Pancreas (tissue), 10 donors: ENCODE data around the gene SCN5A. TPM values are rescaled to one million over a fixed set of nuclear protein-coding genes. Genes with fewer than 3 reads are reported as not detected.

ENCODE experiments used
- ATAC-seq, 4 donors: fragments of 200-7000 bp; cut with Tn5 transposase; one replicate each; pipeline versions ENCODE4 v1.8.0 to v1.9.1; 2020; ENCODE audit warnings: mild to moderate bottlenecking in 4 of 4, moderate library complexity in 4 of 4
- DNase-seq, 6 donors: peaks; one replicate each; pipeline ENCODE4 v3.0.0-alpha.2; 2020
- FAIRE-seq: peaks from 2 replicates; lab custom pipeline; 2012; peaks lifted over from hg19 to GRCh38; lab: Jason Lieb, UNC
- H3K27ac ChIP-seq, 4 donors: fragments of 200-600 bp; sonication (generic); 1 replicate in 3 of 4; 2 replicates in 1 of 4; pipeline versions ENCODE4 v1.5.0 to v1.8.0; 2020
- H3K27me3 ChIP-seq, 4 donors: fragments of 200-600 bp; one replicate each; pipeline ENCODE4 v1.8.0; 2021
- H3K36me3 ChIP-seq, 3 donors: fragments of 200-600 bp; sonication (generic) in 1 of 3; one replicate each; pipeline versions ENCODE4 v1.5.0 to v1.8.0; 2020 to 2021
- H3K4me1 ChIP-seq, 3 donors: fragments of 200-600 bp; one replicate each; pipeline ENCODE4 v1.8.0; 2021
- H3K4me3 ChIP-seq, 4 donors: fragments of 200-600 bp; sonication (generic) in 2 of 4; one replicate each; pipeline versions ENCODE4 v1.5.0 to v1.8.0; 2020 to 2021
- H3K9me3 ChIP-seq, 4 donors: fragments of 200-600 bp; one replicate each; pipeline ENCODE4 v1.8.0; 2021
- WGBS, 2 donors: extraction: QIAGEN DNeasy Blood & Tissue Kit; methylation state at CpG; one replicate each; pipeline ENCODE4 v1.1.7; 2013; 5-methylcytosine and 5-hydroxymethylcytosine counted together
- intact Hi-C, 3 donors: fragments of 100-400 bp; cut with DNase I; formaldehyde crosslinking; loops; one replicate each; pipeline versions ENCODE4 v1.11.1 to v1.14.2; 2022
- polyA plus RNA-seq, 2 donors: library from polyadenylated mRNA; stranded (reverse); fragments of 200-250 nt; gene quantifications; one replicate each; pipeline ENCODE4 v1.2.3, GENCODE V29; 2013
- total RNA-seq, 6 donors: library from RNA; stranded (reverse); fragmentation: NEBNext Ultra II Directional in 4 of 6; extraction: Animal tissue kit (Norgen Biotek cat#: 25700) in 4 of 6; gene quantifications; one replicate each; pipeline versions ENCODE4 v1.2.1 to v1.2.4, GENCODE V29; 2021 to 2023
- TF ChIP-seq, protein P1 (sequence below), 4 donors: fragments of 200-600 bp; sonication (generic) in 3 of 4; IDR thresholded peaks; one replicate each; pipeline versions ENCODE4 v1.5.0 to v1.8.0; 2021; ENCODE audit warnings: antibody characterized with exemption in 4 of 4
- donor health status: healthy with polysubstance abuse.
- donor health status: DM: no; HTN: no; CAD: no; lungs with moderate emphysema.
- donor health status: DM: no; HTN: no; CAD: no.
- donor health status: control.
- donor health status: control.
- donor health status: Bipolar disorder and iron deficiency.
- donor health status: DM: yes; HTN: yes; CAD: no.
- donor health status: DM: no; HTN: no; CAD: no.
- donor health status: DM: no; HTN: no; CAD: no.
- donor health status: DM: yes; HTN: yes; CAD: no.

Gene SCN5A
- total and polyA plus RNA-seq, 8 donors = 0.07 to 0.39 (median 0.26) TPM; not detected in 1

DNA sequence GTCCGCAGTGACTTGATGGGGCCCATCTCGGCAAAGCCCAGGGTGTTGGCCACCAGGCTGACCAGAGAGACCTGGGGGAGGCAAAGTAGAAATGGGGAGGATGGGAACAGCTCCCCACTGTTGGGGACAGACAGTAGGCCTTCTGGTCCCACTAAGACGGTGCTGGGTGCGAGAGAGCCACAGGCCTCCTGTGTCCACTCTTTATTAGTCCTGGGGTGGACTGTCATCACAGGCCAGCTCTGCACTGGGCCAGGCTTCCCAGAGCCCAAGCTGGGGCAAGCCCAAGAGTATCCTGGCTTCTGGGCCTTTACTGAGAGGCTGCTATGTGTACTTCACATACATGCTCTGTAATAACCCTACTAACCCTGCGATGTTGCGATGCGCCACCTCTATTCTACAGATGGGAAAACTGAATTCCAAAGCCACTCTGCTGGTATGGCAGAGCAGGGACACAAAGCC is 87.0 kb downstream of the SCN5A start:
- no peaks in the 10 kb centered on the region for H3K9me3 ChIP-seq
- no peak overlapping the region for H3K4me3 ChIP-seq
- intact Hi-C loops = no loop called here
- no peaks in the 10 kb centered on the region for H3K36me3 ChIP-seq
- FAIRE-seq (no peak), DNase-seq (peak in 1 of 6 donors; percentile 7), ATAC-seq (no peak)
- 95% methylated on average over 7 of the region's 7 CpGs for WGBS, 2 donors
- H3K4me1 ChIP-seq = no peaks in the 10 kb centered on the region
- H3K27ac ChIP-seq = no peak overlapping the region
- H3K27me3 ChIP-seq = no peaks in the 10 kb centered on the region
- TF ChIP-seq, protein P1, sequence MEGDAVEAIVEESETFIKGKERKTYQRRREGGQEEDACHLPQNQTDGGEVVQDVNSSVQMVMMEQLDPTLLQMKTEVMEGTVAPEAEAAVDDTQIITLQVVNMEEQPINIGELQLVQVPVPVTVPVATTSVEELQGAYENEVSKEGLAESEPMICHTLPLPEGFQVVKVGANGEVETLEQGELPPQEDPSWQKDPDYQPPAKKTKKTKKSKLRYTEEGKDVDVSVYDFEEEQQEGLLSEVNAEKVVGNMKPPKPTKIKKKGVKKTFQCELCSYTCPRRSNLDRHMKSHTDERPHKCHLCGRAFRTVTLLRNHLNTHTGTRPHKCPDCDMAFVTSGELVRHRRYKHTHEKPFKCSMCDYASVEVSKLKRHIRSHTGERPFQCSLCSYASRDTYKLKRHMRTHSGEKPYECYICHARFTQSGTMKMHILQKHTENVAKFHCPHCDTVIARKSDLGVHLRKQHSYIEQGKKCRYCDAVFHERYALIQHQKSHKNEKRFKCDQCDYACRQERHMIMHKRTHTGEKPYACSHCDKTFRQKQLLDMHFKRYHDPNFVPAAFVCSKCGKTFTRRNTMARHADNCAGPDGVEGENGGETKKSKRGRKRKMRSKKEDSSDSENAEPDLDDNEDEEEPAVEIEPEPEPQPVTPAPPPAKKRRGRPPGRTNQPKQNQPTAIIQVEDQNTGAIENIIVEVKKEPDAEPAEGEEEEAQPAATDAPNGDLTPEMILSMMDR (IDR thresholded peaks at IDR 0.05) = no peak

DNA sequence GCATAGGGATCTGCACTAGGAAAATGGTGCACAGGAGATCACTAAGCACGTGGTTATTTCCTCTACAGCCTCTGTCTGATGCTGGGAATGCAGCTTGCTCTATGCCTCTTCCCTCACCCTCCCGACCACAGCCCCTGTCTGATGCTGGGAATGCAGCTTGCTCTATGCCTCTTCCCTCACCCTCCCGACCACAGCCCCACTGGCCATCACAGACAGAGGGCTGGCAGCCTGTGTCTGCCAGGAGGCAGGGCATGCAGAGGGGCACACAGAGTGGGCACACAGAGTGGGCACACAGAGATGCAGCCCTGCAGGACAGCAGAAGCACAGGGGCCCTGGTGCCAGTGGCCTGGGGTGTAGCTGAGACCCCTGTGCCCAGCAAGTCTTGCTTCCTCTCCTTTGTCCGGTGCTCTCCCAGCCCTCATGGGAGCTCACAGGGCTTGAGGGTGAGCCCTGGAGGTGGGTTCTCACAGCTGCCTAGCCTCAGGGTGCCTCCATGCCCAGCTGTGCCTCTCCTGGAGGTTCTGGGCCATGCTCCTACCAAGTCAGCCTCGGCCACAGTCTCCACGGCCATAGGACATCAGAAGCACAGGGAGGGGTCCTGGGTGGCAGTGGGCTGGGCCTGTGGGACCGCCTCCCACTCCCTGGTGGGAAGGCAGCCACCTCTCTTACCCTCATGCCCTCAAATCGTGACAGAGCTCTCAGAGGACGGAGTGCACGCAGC is 87.6 kb downstream of the SCN5A start:
- 64 to 65% methylated on average over 10 of the region's 10 CpGs for WGBS, 2 donors
- Histone ChIP-seq H3K27me3 (no peaks in the 10 kb centered on the region), H3K9me3 (no peaks in the 10 kb centered on the region), H3K36me3 (no peaks in the 10 kb centered on the region), H3K4me3 (no peak overlapping the region), H3K27ac (no peak overlapping the region), H3K4me1 (no peaks in the 10 kb centered on the region)
- FAIRE-seq (no peak), DNase-seq (peak in 1 of 6 donors; percentile 5), ATAC-seq (no peak)
- TF ChIP-seq, protein P1 (IDR thresholded peaks at IDR 0.05) = no peak
- intact Hi-C loops = no loop called here

DNA sequence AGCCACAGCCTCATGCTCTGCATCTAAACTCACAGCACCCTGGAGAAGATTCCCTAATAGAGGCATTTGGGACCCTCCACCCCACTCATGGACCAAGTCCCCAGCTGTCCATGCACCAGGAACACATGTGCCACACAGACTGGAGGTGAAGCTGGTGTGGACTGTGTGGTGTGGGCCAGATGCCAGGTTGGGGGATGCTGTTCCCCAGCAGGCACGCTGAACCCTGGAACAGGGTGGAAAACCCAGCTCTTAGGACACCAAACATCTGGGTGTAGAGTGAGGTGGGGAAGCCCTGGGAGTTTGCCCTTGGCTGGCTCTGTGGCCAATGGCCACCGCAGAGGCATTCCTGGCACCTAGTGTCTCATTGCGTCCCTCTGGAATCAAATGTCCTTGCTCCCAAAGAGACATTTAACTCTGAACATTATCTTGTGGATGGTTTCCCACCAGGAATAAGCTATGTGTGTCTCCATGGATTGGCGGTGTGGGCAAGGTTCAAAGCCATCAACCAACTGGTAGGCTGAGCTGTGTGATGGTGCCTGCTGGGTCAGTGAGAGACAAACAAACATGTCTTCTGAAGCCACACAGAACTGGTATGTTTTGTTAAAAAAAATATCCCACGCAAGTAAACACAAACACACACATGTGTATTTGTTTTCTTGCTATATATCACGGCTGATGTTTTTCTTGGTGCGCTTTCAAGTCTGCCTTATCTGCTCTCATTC is 88.3 kb downstream of the SCN5A start:
- FAIRE-seq = no peak
- WGBS, 2 donors = 75 to 76% methylated on average over 7 of the region's 7 CpGs
- TF ChIP-seq, protein P1 (IDR thresholded peaks at IDR 0.05) = no peak

DNA sequence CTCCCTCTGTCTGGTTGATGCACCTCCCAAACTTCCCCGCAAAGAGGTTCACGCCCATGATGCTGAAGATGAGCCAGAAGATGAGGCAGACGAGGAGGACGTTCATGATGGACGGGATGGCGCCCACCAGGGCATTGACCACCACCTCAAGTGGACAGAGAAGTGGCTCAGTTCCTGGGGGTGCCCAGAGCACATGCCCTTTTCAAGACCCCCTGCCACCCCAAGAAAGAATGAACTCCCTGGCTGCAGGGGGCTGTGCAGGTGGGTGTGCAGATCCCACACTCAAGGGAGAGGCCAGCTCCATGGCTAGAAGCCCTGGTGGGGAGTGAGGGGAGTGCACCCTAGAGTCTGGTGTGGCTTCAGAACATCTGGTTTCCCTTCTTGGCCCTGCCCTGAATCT is 89.2 kb downstream of the SCN5A start:
- DNase-seq = no peak
- intact Hi-C loops = no loop called here
- 81 to 82% methylated on average over 6 of the region's 6 CpGs for WGBS, 2 donors

More for the DNA sequence above, 88.3 kb downstream of the SCN5A start:
- no peak overlapping the region for H3K27ac ChIP-seq
- intact Hi-C loops = no loop called here
- ATAC-seq = no peak
- no peaks in the 10 kb centered on the region for H3K4me1 ChIP-seq
- no peaks in the 10 kb centered on the region for H3K9me3 ChIP-seq
- no peak overlapping the region for H3K4me3 ChIP-seq
- H3K27me3 ChIP-seq = no peaks in the 10 kb centered on the region
- no peaks in the 10 kb centered on the region for H3K36me3 ChIP-seq
- no peak for DNase-seq

More for the DNA sequence above, 89.2 kb downstream of the SCN5A start:
- no peak for ATAC-seq
- no peaks in the 10 kb centered on the region for H3K27me3 ChIP-seq
- H3K4me3 ChIP-seq = no peak overlapping the region
- no peaks in the 10 kb centered on the region for H3K36me3 ChIP-seq
- TF ChIP-seq, protein P1 (IDR thresholded peaks at IDR 0.05) = no peak
- H3K4me1 ChIP-seq = no peaks in the 10 kb centered on the region
- FAIRE-seq = no peak
- no peak overlapping the region for H3K27ac ChIP-seq
- no peaks in the 10 kb centered on the region for H3K9me3 ChIP-seq
